HPDE6-E6E7 (cell line): ENCODE results near the gene TCEA2.

ENCODE experiments used
- DNase-seq: peaks from one replicate; pipeline ENCODE4 v3.0.0; 2011; ENCODE audit warnings: missing footprints; ENCODE audit errors: extremely low spot score

TCEA2 gene

DNA sequence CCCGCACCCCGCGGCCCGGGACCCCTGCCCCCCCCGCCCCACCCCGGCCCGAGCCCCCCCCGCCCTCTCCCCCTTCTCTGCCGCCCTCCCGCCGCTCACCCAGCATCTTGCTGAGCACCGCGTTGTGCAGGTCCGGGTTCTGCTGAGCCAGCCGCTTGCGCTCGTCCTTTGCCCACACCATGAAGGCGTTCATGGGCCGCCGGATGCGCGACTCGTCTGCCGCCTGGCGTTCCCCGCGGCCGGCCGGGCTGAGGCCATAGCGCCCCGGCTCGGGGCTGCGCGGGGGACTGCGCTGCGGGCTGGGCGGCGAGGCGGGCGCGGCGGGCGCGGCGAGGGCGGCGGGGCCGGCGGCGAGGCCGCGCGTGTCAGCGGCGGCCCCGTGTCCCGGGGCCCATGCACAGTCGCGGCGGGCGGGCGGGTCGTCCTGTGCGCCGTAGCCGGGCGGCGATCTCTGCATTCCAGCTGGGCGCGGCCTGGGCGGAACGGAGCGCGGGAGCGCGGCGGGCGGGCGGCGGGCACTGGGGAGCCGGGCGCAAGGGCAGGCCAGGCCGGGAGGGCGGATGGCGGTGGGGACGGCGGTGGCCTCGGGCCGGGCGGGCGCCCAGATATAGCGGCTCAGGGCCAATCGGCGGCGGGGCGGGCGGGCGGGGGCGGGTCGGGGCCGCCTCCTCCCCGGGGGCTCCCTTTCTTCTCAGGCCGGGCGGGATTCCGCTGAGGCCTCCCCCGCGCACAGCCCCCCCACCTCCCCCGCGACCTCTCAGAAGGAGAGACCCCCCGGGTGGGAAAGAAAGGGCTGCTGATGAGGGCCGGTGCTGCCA lies 13.7 kb upstream of the TCEA2 start, which contains the start of gene SOX18:
SOX18 (minus strand) TSS at position 580 of the 818 bp plus-strand sequence; CDS start at position 457, 123 bp downstream.
- DNase-seq = no peak

DNA sequence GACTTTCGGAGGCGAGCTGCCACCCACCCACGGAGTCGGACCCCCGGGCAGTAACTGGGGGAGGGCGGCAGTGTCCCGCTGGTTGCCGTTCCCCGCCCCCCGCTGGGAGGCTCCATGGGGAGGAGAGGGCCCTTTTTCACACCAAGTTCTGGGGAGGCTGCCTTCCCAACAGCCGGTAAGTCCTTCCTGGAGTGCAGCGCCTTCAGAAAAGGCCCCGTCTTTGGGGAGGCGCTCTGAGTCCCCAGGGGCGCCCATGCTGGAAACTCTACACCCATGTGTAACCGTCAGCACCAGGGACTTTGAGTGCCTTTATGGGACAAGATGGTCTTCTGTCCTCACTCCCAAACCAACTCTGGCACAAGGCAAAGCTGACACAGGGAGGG lies 13.1 kb upstream of the TCEA2 start:
- DNase-seq = no peak

DNA sequence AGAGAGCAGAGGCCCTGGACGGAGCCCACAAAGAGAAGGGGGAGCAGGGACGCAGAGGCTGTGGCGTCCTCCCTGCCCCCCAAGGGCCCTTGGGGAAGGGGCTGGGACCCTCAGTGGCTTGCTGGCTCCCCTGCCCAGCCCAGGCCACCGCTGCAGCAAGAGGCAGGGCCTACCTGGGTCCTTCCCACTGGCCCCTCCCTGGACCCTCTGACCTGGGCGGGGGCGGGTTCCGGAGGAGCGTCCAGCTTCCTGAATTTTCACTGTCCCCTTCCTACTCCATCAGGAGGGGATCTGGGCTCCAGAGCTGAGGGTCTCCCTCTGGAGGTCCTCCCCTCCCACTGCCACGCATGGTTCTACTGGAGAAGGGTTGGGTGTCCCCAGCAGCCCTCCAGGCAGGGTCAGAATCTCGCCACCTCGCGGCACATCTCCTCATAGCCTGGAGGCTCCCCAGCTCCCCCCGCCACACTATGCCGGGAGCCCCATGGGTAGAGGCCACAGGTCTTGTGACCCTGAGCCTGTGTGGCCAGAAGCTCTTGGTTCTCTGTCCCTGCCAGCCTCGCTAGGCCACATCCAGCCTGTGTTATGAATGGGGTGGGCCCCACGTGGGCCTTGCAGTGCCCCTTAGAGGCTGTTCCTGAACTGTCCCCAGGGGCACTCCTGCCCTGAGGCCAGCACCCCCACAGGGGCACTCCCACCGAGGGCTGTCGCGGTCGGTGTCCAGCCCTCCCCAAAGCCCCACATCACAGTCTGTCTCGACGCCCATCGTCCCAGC lies 12.6 kb upstream of the TCEA2 start:
- no peak for DNase-seq

DNA sequence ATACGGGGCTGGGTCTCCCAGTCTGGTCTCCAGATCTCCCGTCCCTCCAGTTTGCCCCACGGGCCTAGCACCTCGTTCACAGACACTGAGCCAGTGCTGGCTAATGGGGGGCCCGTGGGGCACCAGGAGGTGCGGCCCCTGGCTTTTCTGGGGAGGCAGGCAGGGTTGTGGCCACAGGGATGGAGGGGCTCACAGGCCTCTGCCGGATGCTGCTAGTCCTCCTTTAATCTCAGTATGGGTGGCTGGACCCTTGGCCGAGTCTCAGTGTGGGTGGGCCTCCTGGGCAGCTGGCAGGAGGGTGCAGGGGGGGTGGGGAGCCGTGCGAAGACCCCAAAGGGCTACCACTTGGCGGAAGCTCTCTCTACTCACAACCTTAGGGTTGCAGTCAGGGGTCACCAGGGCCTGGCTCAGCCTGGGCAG lies 12.0 kb upstream of the TCEA2 start:
- no peak for DNase-seq

DNA sequence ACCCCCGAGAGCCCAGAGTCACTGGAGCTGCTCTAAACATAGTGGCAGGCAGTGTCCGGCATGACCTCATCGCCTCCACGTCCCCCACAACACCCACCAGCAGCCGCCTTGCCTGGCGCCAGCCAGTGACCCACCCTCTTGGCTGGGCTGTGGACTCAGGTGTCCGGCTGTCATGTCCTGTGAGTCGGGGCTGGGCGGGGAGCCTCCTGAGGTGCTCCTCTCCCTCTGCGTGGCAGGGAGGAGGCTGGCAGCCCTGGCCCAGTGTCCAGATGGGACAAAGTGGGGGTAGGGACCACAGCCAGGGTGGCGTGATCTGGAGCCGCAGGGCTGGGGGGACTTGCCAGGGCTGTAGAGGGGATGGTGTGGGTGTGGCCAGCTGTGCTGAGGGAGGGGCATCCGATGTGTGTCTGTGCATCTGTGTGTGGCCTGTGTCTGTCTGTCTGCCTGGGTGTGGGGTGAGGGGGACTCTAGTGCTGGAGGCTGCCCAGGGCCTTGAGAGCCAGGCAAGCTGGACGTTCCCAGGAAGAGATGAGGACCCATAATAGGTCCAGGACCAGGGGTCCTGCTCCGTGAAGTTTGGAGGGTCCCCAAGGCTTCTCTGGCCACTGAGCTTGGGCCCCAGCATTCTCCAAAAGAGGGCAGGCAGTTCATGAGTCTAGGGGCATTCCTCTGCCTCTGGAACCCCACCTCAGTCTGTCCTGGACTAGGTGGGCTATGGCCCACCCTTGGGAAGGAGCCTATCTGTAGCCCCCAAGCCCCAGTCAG lies 11.3 kb upstream of the TCEA2 start:
- DNase-seq = no peak

DNA sequence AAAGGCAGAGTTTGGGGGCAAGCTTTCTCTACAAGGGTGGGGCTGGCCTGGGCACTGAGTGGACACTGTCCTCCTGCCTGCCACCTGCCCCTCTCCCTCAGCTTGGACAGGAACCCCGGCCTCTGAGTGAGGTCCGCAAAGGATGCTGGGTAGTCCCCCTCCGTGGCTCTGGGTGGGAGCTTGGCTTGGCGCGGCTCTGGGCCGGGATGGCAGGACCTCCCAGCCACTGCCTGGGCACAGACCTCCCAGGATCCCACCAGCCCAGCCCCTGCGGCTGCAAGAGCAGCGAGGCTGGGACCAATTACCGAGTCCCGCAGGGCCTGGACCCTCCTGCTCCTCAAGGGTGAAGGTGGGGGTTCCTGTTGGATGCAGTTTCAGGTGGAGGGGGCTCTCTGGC lies 10.7 kb upstream of the TCEA2 start:
- no peak for DNase-seq

DNA sequence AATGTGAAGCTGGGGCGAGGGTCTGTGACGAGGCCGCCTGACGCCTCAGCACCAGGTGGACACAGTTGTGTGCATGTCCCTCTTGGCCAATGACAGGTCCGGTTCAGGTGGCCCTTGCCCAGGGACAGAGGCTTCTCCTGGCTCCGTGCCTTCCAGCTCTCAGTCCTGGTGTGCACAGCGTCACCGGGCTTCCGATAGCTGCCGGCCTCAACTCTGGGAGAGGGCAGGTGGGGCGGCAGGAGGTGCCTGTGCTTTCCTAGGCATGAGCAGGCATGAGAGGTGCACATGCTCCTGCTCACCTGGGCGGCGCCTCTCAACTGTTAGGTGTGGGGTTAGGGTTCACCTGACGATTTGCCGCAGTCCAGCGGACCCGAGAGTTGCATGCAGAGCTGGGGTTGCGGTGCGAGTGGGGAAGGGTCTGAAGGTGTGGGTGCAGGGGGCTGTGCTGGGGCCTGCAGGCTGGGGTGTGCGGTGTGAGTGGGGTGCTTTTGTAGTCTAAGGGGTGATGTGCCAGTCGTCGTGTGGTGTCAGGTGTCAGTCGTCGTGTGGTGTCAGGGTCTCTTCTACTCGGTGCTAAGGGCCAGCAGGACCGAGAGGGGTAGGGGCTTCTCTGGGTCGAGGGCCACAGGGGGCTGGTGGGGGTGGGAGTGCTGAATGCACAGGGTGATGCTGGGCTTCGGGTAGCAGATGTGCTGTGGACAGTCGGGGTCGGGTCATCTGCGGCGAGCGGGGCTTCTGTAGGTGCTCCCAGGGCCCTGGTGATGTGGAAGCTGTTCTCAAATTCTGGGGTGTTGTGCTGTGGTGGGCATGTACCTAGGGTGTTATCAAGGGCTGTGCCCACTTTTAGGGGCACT lies 9.8 kb upstream of the TCEA2 start:
- DNase-seq = no peak

DNA sequence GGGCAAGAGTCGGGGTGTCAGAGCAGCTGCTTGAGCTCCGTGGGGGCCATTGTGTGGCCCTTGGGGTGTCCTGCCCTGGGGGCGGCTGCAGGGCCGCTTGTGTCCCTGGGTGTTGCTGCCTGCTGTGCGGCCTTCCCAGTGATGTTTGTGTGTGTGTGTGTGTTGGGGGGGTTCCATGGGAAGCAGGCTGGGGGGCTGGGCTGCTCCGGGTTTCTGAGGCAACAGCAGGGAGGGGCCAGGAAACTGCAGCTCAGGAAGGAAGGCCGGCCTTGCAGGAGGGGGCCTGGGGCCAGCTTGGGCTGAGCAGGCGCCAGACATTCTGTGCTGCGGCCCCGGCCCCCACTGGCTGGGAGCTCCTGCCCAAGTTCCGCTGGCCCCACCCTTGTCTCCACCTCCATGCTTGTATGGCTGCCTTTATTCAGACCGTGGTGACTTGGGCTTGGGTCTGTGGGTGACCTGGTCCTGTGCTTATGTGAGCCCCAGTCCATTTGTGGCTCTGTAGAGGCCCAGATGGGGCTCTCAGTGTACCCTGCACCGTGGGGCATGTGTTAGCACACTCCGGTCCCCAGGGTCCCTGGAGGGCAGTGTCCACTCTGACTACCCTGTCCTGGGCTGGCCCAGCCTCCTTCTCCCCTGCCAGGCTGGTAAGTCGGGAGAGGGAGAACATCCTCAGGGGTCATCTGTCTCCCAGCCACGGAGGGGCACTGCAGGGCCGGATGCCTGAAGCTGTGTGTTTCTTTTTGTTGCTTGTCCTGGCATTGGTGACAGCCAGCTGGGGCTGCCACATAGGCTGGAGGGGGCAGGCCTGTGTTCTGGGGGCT lies 8.9 kb upstream of the TCEA2 start:
- no peak for DNase-seq

DNA sequence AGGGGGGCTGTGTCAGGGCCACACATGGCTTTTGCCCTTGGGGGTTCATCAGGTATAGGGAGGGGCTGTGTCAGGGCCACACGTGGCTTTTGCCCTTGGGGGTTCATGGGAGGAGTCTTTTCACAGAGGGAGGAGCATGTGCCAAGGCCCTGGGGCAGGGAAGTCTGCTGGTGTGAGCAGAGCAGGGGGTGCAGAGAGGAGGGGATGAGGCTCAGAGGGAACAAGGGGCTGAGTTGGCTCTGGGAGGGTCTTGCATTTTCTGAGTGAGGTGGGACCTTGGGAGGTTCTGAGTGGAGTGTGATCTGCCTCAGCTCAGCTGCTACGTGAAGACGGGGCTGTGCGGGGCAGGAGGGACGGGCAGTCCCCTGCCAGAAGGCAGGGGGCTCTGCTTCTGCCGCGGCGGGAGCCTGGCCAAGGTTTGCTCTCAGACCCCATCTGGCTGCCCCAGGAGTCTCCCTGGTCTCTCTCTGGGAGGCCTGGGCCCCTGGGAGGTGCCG lies 7.6 kb upstream of the TCEA2 start:
- DNase-seq = no peak

DNA sequence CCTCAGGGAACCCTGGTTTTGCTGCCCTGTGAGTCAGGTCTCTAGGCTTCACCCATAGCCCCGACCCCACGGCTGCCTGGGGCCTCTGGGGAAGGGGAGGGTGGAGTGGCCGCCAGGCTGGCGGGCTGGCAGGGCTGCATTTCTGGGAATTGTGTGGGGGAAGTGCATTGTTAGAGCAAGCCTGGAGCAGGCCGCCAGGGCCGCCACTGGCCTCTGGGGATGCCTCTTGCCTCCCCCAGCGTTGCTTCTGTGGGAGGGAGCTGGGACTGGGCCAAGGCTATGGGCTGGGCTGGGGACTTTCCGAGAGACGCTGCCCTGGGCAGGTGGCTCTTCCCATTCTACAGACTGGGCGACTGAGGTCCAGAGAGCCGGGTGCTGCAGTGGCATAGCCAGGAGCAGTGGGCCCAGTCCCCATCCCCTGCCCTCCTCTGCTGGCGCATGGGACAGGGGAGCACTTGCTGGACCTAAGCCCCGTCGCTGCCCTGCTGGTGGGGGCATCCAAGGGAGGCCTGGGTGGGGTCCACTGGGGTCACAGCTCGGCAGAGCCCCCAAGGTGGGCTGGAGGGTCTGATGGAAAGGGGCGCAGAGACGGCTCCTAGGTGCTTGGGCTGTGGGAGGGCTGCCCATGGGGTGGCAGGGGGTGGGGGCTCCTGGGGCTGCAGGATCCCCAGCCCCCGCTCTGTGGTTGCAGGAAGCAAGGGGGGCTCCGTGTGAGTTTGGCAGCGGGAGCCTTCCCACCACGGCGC lies 6.9 kb upstream of the TCEA2 start:
- no peak for DNase-seq

DNA sequence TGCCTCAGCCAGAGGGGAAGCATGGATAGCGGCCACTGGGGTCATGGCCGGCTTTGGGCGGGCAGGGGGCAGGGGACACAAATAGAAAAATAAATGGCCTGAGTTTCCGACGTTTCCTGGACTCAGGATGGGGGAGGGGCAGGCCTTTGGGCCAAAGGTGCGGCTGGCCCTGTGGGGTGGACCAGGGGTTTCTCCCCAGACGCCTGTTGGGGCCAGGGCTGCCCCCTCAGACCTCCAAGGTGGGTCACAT lies 6.4 kb upstream of the TCEA2 start:
- no peak for DNase-seq

DNA sequence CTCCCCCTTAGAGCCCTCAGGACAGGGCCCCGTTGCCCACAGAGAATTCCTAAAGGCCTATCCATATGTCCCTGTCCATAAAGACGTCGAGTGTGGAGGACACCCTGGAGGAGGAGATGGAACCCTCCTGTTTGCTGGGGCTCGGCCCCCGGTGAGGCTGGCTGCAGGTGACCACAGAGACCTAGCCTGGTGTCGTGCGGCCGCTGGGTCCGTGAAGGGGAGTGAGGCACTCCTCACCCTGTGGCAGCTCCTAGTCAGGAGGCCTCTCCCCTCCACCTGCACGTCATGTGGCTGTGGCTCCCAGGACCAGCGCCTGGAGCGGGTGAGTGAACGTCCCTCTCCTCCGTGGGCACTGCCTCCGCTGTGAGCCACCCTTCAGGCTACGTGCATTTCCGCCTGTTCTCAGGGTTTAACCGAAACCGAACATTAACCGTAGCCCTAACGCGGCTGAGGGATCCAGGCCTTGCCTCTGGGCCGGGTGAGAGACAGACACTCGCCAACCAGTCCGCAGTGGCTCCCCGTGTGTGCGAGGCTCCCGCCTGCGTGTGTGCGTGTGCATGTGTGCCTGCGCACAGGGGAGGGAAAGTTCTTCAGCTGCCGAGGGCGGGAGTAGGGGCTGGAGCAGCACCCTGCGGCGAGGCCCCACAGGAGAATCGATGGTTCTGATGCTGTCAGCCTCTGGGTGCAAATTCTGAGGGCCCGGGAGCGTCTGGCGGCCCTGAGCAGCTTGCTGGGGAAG lies 5.9 kb upstream of the TCEA2 start:
- no peak for DNase-seq

DNA sequence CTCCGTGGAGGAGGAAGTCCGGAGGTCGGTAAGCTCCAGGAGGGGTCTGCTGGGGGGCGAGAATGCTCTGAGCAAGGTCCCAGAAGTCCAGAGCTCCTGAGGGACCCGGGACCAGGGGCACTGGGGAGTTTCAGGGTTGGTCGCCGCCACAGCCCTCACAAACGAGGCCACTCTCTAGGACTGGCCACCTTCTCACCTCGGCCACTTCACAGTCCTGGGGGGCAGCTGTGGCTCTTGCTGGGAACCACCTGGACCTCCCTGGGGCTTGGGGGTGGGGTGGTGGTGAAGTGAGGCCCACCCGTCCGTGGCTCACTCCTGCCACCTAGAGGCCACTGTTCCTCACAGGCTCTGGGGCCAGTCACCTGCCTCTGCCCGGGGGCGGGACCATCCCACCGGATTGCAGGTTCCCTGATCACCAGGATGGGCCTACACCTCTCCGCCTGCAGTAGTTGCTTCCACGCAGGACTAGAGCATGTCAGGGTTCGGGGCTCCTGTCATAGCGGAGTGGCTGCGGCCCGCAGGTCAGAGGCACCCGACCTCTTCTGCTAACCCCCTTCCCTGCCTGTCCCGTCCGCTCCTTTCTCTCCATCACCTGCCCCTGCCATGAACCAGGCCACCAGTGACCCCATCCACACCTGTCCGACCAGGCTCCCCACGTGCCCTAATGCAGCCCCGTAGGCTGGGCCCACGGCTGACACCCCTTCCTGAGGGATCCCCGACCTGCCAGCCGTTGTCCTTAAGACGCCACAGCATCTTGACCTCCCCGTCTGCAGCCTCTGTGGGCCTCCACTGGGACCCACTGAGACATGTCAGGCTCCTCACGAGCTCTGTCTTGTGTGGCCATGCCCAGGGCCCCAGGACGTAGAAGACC lies 5.1 kb upstream of the TCEA2 start:
- DNase-seq = peak; percentile 92

DNA sequence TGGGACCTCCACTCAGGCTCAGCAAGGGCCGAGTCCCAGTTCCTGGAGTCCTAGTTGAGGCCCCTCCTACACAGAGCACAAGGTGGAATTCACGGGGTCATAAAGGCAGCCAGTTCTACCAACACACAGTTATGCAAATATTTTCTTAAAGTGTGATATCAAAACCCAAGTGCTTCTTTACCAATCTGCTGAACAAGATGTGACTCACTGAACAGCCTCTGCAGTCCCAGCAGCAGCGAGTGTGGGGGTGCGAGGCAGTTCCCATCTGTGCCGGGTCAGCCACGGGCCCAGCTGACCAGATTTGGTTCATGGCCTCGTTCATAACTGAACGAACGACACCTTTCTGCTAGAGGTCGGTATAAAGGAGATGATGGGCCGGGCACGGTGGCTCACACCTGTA lies 4.5 kb upstream of the TCEA2 start:
- DNase-seq = no peak

DNA sequence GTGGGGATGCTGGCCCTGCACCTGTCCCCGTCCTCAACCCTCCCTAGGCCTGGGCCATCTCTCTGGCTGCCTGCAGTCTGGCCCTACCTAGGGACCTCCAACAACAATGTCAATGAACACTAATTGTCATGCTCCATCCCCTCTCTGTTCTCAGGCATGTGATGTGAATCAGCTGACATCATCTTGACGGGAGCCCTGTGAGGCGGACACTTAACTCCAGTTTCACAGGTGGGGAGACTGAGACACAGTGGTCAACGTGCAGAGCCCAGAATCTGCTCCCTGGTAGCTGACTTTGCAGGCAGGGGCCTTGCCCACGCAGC lies 762 bp upstream of the TCEA2 start:
- no peak for DNase-seq

DNA sequence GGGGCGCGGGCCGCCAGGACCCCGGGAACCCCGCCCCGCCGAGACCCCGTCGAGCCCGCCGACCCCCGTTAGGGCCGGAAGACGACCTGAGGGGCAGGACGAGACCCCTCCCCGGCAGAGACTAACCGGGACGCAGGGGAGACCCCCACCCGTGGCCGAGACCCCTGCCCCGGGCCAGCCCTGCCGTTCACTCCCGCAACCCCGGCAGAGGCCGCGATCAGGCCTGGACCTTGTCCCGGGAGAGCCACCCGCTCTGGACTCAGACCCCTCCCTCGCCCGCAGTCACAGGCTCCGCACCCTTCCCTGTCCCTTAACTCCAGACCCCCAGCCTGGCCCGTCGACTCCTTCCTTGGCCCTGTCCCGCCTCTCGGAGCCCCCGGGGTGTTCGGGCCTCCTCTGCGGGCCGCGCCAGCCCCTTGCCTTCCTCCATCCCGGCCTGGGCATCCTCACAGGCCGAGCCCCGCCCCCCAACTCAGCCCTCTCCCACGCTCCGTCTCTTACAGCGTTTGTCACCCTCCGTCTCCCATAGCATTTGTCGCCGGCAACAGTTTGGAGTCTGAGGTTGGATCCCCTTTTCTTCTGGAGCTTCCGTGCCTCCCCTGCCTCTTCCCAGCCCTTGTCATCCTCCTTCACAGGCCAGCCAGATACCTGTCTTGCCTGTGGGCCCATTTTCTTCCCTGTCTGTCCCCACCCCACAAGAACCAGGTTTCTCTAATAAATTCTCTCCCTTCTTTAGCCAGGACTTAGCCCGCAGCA lies 569 bp downstream of the TCEA2 start:
- no peak for DNase-seq

DNA sequence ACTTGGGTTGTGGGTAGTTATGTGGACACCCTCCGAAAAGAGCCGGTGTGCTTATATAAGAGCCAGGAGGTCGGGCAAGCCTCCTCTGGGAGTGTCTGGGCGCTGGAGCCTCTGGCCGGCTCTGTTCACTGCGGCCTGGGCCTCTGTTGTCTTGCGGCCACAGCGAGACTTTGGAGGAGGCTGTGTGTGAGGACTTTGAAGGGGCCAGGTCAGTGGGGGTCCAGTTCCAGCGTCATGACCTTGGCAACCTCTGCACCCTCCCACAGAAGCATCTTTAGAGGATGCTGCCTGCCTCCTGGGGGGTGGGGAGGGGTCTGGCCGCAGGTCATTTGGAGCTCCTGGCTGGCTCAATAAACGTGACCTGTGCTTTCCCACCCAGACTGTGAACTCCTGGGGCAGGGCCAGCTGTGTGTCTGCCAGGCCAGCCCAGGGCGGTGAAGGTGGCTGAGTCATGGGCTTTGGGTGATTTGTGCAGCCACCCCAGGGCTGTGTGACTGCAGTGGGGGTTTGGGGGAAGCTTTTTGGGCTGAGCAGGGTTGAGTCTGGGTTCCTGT lies 1.2 kb downstream of the TCEA2 start:
- DNase-seq = peak; percentile 62
